Epithelial cell of esophagus (primary cell): ENCODE data around the gene MAPK8IP3.
"Not testable (repeated sequence)": the region's sequence is repeated elsewhere in the genome, so short reads cannot be mapped to it uniquely, and the experiment has no call there.

ENCODE experiments used
- DNase-seq: peaks from one replicate; pipeline ENCODE4 v3.0.0; 2010; ENCODE audit warnings: low read depth
- H3K4me3 ChIP-seq: 2 replicates; pipeline ENCODE4 v1.5.1; 2011; ENCODE audit warnings: mild to moderate bottlenecking, low read length, control low read depth
- CTCF ChIP-seq: IDR thresholded peaks from 2 replicates; pipeline ENCODE4 v1.5.1; 2011; ENCODE audit warnings: low read depth, mild to moderate bottlenecking, low read length, control low read depth, inconsistent platforms; ENCODE audit not compliant: insufficient read depth; ENCODE audit errors: missing control alignments

Gene MAPK8IP3

GRCh38 chr16:1701216-1701878 is 4.6 kb upstream of the MAPK8IP3 start:
- TF ChIP-seq CTCF = no peak
- H3K4me3 ChIP-seq = no peak overlapping the region
- DNase-seq = peak; percentile 75

DNA sequence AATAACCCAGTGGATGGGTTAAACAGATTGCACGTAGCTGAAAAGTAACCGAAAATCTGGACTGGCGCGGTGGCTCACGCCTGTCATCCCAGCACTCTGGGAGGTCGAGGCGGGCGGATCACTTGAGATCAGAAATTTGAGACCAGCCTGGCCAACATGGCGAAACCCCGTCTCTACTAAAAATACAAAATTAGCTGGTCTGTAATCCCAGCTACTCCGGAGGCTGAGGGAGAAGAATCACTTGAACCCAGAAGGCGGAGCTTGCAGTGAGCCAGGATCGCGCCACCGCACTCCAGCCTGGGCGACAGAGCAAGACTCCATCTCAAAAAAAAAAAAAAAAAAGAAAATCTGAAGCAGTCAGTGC is 689 bp upstream of the MAPK8IP3 start:
- peak overlapping the region; percentile 75 for H3K4me3 ChIP-seq
- not testable (repeated sequence) for DNase-seq

DNA sequence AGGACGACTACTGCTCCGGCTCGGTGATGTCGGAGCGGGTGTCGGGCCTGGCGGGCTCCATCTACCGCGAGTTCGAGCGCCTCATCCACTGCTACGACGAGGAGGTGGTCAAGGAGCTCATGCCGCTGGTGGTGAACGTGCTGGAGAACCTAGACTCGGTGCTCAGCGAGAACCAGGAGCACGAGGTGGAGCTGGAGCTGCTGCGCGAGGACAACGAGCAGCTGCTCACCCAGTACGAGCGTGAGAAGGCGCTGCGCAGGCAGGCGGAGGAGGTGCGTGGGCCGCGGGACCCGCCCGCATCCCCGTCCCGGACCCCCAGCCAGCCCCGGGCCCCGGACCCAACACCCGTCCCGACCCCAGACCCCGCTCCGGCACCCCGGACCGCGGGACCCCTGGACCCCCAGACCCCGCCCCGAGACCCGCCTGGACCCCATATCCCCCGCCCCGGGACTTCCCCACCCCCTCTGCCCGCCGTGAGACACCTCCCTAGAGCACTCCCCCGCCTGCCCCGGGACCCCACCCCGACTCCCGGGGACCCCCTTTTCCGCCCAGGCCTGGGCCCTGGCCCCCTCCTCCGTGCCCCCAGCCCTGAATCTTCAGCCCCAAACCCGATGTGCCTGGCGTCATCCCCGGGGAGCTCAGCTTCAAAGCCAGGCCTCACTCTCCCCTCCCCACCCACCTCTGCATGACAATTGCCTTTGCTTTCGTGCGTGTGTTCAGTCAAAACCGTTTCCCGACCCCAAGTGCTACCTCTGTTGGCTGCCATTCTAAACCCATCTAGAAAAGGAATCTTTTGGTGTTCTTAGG is 594 bp downstream of the MAPK8IP3 start:
- TF ChIP-seq CTCF = no peak
- DNase-seq = peak; percentile 25
- H3K4me3 ChIP-seq = peak overlapping the region; percentile 94

GRCh38 chr16:1707193-1707790 is 1.3 kb downstream of the MAPK8IP3 start:
- peak; percentile 48 for DNase-seq
- peak overlapping the region; percentile 94 for H3K4me3 ChIP-seq
- TF ChIP-seq CTCF = peak; percentile 9

GRCh38 chr16:1708083-1708767 is 2.2 kb downstream of the MAPK8IP3 start:
- no peak for TF ChIP-seq CTCF
- no peak for DNase-seq
- H3K4me3 ChIP-seq = no peak overlapping the region

DNA sequence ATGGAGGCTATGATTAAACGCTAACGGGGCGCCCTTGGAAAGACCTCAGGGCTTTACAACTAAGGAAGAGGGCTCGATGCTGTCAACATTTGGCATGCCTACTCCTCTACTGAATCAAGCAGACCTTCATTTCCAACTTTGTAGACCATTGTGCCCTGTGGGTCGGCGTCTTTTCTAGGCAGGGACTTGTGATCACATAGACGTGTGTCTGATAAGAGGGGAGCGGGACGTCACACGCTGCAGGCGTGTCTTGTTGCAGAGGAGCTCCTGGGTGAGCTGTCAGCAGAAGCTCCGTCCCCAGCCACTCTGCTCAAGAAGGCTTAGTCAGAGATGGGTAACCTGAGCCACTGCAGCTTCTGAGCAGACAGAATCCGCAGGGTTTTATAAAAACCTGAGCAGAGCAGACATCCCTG is 2.8 kb downstream of the MAPK8IP3 start:
- peak; percentile 48 for DNase-seq
- no peak overlapping the region for H3K4me3 ChIP-seq
- no peak for TF ChIP-seq CTCF

DNA sequence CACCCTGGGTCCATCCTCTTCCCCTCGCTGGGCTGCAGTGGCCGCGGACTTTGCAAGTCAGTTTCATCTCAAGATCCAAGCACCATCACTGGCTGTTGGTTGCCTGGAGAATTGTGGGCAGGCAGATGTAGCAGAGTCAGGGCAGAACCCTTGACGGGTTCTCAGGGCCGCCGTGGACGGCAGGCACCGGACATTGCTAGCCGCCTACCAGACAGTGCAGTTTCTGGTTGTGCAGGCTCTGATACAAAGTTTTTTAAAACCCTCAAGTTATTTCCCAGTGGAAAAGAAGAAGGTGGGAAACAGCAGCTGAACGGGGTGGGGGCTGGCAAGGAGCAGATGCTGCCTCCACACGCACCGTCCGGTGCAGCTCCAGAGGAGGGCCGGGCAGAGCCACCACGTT is 3.4 kb downstream of the MAPK8IP3 start:
- no peak overlapping the region for H3K4me3 ChIP-seq
- no peak for DNase-seq
- TF ChIP-seq CTCF = no peak
